Liver (tissue), 3 donors: ENCODE data around the gene CPZ.

Experiments used
- GABPA ChIP-seq, 2 donors: IDR thresholded peaks in 1 of 2; conservative IDR thresholded peaks in 1 of 2; 2 replicates each; pipeline ENCODE4 v1.6.1; 2016; ENCODE audit warnings: antibody characterized with exemption in 2 of 2, mild to moderate bottlenecking in 1 of 2, moderate library complexity in 1 of 2
- JUND ChIP-seq, 2 donors: IDR thresholded peaks; 2 replicates each; pipeline ENCODE4 v1.6.1; 2016; ENCODE audit warnings: antibody characterized with exemption in 2 of 2
- RAD21 ChIP-seq, 2 donors: IDR thresholded peaks; 2 replicates each; pipeline ENCODE4 v1.6.1; 2016; ENCODE audit warnings: antibody characterized with exemption in 2 of 2, mild to moderate bottlenecking in 2 of 2
- SP1 ChIP-seq: IDR thresholded peaks from 2 replicates; pipeline ENCODE4 v1.6.1; 2018; ENCODE audit warnings: antibody characterized with exemption, mild to moderate bottlenecking
- TF ChIP-seq, protein P1 (sequence below): fragments of 150-350 bp; IDR thresholded peaks from 2 replicates; pipeline ENCODE4 v1.5.1; 2017; ENCODE audit warnings: improper control_type of control experiment, low read depth, low read length; ENCODE audit not compliant: missing input control
- TF ChIP-seq, protein P2 (sequence below): IDR thresholded peaks from 2 replicates; pipeline ENCODE4 v1.6.1; 2016; ENCODE audit warnings: antibody characterized with exemption, mild to moderate bottlenecking
- TF ChIP-seq, protein P3 (sequence below): IDR thresholded peaks from 2 replicates; pipeline ENCODE4 v1.6.1; 2016; ENCODE audit warnings: antibody characterized with exemption
- donor health status: healthy.
- donor health status: healthy.

DNA sequence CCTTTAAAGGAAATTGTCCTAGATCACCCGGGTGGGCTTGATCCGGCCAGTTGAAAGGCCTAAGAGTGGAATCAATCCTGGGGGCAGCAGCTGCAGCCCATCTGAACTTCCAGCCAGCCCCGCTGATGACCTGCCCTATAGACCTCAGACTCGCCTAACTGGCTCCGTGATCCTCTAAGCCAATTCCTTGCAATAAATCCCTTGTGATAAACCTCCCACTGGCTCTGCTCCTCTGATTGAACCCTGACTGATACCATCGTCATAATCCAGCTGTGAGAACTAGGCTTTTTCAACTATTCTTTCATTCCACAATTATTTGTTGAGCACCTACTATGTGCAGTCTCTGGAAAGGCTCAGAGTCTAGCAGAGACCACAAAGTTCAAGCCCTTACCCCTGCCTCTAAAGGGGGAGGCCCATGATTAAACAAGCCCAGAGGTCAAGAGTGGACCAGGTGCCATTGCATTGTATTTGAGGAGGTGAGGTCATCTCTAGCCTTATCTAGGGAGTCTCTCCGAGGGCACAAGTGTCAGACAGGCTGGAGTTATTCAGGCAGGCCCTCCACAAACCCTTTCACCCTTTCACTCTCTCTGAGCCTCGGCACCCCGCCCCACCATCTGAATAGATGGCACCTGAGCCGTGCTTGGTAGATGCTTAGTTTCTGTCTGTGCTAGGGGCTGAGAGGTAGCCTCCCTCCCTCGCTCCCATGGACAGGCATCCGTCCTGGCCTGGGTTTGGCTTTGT, 32.9 kb upstream of the CPZ start:
- TF ChIP-seq, protein P1, sequence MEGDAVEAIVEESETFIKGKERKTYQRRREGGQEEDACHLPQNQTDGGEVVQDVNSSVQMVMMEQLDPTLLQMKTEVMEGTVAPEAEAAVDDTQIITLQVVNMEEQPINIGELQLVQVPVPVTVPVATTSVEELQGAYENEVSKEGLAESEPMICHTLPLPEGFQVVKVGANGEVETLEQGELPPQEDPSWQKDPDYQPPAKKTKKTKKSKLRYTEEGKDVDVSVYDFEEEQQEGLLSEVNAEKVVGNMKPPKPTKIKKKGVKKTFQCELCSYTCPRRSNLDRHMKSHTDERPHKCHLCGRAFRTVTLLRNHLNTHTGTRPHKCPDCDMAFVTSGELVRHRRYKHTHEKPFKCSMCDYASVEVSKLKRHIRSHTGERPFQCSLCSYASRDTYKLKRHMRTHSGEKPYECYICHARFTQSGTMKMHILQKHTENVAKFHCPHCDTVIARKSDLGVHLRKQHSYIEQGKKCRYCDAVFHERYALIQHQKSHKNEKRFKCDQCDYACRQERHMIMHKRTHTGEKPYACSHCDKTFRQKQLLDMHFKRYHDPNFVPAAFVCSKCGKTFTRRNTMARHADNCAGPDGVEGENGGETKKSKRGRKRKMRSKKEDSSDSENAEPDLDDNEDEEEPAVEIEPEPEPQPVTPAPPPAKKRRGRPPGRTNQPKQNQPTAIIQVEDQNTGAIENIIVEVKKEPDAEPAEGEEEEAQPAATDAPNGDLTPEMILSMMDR, result no peak
- TF ChIP-seq SP1 (no peak), JUND (IDR thresholded peaks at IDR 0.05) (no peak), GABPA (IDR thresholded peaks at IDR 0.05 in 1 of 2, conservative IDR thresholded peaks at IDR 0.05 in 1 of 2) (no peak), RAD21 (IDR thresholded peaks at IDR 0.05) (no peak)
- TF ChIP-seq, protein P2, sequence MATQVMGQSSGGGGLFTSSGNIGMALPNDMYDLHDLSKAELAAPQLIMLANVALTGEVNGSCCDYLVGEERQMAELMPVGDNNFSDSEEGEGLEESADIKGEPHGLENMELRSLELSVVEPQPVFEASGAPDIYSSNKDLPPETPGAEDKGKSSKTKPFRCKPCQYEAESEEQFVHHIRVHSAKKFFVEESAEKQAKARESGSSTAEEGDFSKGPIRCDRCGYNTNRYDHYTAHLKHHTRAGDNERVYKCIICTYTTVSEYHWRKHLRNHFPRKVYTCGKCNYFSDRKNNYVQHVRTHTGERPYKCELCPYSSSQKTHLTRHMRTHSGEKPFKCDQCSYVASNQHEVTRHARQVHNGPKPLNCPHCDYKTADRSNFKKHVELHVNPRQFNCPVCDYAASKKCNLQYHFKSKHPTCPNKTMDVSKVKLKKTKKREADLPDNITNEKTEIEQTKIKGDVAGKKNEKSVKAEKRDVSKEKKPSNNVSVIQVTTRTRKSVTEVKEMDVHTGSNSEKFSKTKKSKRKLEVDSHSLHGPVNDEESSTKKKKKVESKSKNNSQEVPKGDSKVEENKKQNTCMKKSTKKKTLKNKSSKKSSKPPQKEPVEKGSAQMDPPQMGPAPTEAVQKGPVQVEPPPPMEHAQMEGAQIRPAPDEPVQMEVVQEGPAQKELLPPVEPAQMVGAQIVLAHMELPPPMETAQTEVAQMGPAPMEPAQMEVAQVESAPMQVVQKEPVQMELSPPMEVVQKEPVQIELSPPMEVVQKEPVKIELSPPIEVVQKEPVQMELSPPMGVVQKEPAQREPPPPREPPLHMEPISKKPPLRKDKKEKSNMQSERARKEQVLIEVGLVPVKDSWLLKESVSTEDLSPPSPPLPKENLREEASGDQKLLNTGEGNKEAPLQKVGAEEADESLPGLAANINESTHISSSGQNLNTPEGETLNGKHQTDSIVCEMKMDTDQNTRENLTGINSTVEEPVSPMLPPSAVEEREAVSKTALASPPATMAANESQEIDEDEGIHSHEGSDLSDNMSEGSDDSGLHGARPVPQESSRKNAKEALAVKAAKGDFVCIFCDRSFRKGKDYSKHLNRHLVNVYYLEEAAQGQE, result no peak
- TF ChIP-seq, protein P3, sequence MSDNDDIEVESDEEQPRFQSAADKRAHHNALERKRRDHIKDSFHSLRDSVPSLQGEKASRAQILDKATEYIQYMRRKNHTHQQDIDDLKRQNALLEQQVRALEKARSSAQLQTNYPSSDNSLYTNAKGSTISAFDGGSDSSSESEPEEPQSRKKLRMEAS, result no peak
